ENCODE results near the gene SLAIN1. TPM values are rescaled to one million over a fixed set of nuclear protein-coding genes. Genes with fewer than 3 reads are reported as not detected.

SLAIN1 gene
- total RNA-seq, 4 donors from 2014 or later = 19.5 to 30.1 (median 25.4) TPM

- no peaks in the 10 kb centered on the region for H3K9me3 ChIP-seq
- H3K36me3 ChIP-seq = no peaks in the 10 kb centered on the region
- no peak overlapping the region for H3K27ac ChIP-seq
- no peak for TF ChIP-seq CTCF (IDR thresholded peaks at IDR 0.05)
- TF ChIP-seq POLR2A (IDR thresholded peaks at IDR 0.05) = no peak
- no peak for DNase-seq
- H3K27me3 ChIP-seq = no peaks in the 10 kb centered on the region
- no peaks in the 10 kb centered on the region for H3K4me1 ChIP-seq
- H3K4me3 ChIP-seq (replicated peaks in 1 of 3) = no peak overlapping the region
- intact Hi-C loops (cut with DNase I) = no loop called here
These were observed 22.6 kb upstream of the SLAIN1 start for GRCh38 chr13:77674852-77675251.

- intact Hi-C loops (cut with DNase I) = no loop called here
- WGBS, 2 donors = 55 to 57% methylated on average over 5 of the region's 5 CpGs
- TF ChIP-seq CTCF (IDR thresholded peaks at IDR 0.05) (no peak), POLR2A (IDR thresholded peaks at IDR 0.05) (no peak)
These were observed 18.7 kb upstream of the SLAIN1 start for GRCh38 chr13:77678691-77679235.

GRCh38 chr13:77687799-77688198 is 9.7 kb upstream of the SLAIN1 start:
- no peak overlapping the region for H3K27ac ChIP-seq
- H3K4me3 ChIP-seq (replicated peaks in 1 of 3) = no peak overlapping the region
- TF ChIP-seq POLR2A (IDR thresholded peaks at IDR 0.05) = no peak
- no peak for TF ChIP-seq CTCF (IDR thresholded peaks at IDR 0.05)
- H3K36me3 ChIP-seq = no peaks in the 10 kb centered on the region
- DNase-seq = no peak
- H3K27me3 ChIP-seq = no peaks in the 10 kb centered on the region
- no peaks in the 10 kb centered on the region for H3K9me3 ChIP-seq
- no peaks in the 10 kb centered on the region for H3K4me1 ChIP-seq
- WGBS, 2 donors = 79 to 80% methylated on average over 2 of the region's 2 CpGs
- intact Hi-C loops (cut with DNase I) = no loop called here

More at GRCh38 chr13:77678691-77679235, 18.7 kb upstream of the SLAIN1 start:
- Histone ChIP-seq H3K4me3 (replicated peaks in 1 of 3) (no peak overlapping the region), H3K27ac (no peak overlapping the region), H3K4me1 (no peaks in the 10 kb centered on the region), H3K27me3 (no peaks in the 10 kb centered on the region), H3K36me3 (no peaks in the 10 kb centered on the region), H3K9me3 (no peaks in the 10 kb centered on the region)
- DNase-seq = no peak

GRCh38 chr13:77691871-77692270 is 5.6 kb upstream of the SLAIN1 start:
- DNase-seq = no peak
- Histone ChIP-seq H3K4me3 (replicated peaks in 1 of 3) (no peak overlapping the region), H3K36me3 (no peaks in the 10 kb centered on the region), H3K4me1 (no peaks in the 10 kb centered on the region), H3K27ac (no peak overlapping the region), H3K27me3 (no peaks in the 10 kb centered on the region), H3K9me3 (no peaks in the 10 kb centered on the region)
- intact Hi-C loops (cut with DNase I) = no loop called here
- TF ChIP-seq POLR2A (IDR thresholded peaks at IDR 0.05) = no peak
- no peak for TF ChIP-seq CTCF (IDR thresholded peaks at IDR 0.05)
- WGBS, 2 donors = 70 to 79% methylated on average over 1 of the region's 1 CpG

GRCh38 chr13:77692746-77693448 is 4.6 kb upstream of the SLAIN1 start:
- Histone ChIP-seq H3K36me3 (no peaks in the 10 kb centered on the region), H3K27ac (no peak overlapping the region), H3K4me3 (replicated peaks in 1 of 3) (no peak overlapping the region), H3K27me3 (no peaks in the 10 kb centered on the region), H3K4me1 (no peaks in the 10 kb centered on the region), H3K9me3 (no peaks in the 10 kb centered on the region)
- no peak for TF ChIP-seq POLR2A (IDR thresholded peaks at IDR 0.05)
- no peak for TF ChIP-seq CTCF (IDR thresholded peaks at IDR 0.05)
- no peak for DNase-seq
- 65 to 76% methylated on average over 2 of the region's 2 CpGs for WGBS, 2 donors
- intact Hi-C loops (cut with DNase I) = no loop called here
